Activated CD4-positive, CD25-positive, alpha-beta regulatory T cell treated with anti-CD3 and anti-CD28 coated beads, Interleukin-2, amount 50 U/mL, for 72 hours (primary cell): Measurements from ENCODE around the gene UNKL.
"Not testable (repeated sequence)": the region's sequence is repeated elsewhere in the genome, so short reads cannot be mapped to it uniquely, and the experiment has no call there.

Experiments used
- DNase-seq: peaks from one replicate; pipeline ENCODE4 v3.0.0; 2021

Gene UNKL

GRCh38 chr16:1445518-1446203 is 31.2 kb upstream of the UNKL start:
- no peak for DNase-seq

- no peak for DNase-seq
Observed at GRCh38 chr16:1444730-1445517, 30.4 kb upstream of the UNKL start.

DNA sequence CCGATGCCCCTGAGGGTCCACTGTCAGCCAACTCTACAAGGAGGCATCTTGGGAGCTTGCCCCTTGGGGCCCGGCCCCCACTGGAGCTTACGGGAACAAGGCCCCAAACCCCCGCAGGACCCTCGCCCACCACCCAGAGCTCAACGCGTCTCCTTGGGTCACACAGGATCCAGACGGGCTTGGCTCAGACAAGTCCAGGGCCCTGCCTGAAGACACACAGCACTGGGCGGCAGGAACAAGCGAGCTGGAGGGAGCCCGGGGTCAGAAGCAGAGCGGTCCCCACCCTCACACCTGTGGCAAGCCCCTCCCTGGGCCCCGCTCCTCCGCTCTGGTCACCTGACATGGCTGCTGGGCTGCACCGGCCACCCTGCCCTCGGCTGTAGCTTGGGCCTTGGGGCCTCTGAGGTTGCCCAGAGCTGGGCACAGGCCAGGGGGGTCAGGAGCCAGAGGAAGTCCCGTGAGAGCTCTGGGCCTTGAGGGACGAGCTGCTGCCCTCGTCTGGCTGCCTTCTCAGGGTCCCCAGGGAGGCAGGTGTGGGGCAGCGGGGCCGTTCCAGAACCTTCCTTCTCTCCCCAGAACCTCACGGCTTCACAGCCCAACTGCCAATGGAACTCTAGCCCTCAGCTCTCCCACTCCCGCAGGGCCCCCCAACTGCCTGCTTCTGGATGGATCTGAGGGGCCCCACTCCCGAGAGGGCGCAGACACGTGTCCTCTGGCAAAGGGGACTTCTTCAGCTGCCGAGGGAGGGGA is 29.7 kb upstream of the UNKL start, which contains the start of gene CCDC154:
Gene CCDC154 (minus strand): TSS at position 577 of the 750 bp plus-strand sequence. CDS start 234 bp downstream, at position 343.
- DNase-seq, result no peak

GRCh38 chr16:1443403-1443973 is 29.0 kb upstream of the UNKL start:
- DNase-seq, result no peak

GRCh38 chr16:1442697-1443096 is 28.2 kb upstream of the UNKL start:
- DNase-seq, result no peak

- DNase-seq, result no peak
Observed at GRCh38 chr16:1441391-1441829, 26.9 kb upstream of the UNKL start.

GRCh38 chr16:1439699-1440074 is 25.2 kb upstream of the UNKL start:
- DNase-seq, result not testable (repeated sequence)

DNA sequence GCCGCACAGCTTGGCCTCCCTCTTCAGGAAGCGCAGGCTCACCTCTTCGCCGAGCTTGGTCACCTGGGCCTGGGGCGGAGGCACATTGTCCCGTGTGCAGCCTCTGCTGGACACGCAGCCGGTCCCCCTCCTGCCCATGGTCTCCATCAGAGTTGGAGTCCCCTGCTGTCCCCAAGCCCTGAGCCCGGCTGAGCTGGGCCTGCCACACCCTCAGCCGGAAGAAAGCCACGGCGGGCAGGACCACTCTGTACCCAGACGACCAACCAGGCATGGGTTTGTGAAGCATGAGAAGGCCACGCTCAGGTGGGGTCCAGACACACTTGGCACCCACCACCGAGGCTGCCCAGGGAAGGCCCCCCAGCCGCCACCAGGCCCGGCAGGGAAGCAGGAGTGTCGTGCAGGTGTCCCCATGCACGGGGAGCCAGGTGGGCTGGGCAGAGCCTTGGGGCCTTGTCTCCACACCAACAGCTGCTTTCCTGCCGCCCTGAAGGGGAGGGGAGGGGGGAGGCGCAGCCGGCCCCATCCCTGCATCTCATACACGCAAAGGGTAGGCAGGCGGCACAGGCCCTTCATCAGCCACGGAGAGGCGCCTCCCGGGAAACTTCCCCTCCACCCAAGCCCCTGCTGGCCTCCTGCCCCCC is 24.7 kb upstream of the UNKL start:
- no peak for DNase-seq

- DNase-seq, result no peak
Observed at GRCh38 chr16:1438229-1439057, 23.9 kb upstream of the UNKL start.

DNA sequence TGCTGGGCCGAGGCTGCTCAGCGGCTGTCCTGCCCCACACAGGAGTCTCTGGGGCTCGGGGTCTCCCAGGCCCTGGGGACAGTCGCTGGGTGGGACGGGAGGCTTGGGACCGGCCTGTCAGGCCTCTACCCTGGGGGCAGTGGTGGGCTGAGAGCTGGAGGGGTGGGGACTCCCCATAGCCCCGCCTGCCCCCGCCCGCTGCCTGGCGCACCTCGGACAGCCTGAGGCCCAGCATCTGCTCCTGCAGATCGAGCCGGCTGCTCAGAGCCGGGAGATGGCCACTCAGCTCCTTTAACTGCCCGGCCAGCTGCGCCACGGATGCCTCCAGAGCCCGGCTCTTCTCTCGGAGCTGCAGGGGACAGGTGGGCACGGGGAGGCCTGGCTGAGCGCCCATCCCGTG is 23.1 kb upstream of the UNKL start:
- DNase-seq, result no peak

- no peak for DNase-seq
Observed at GRCh38 chr16:1436731-1437355, 22.3 kb upstream of the UNKL start.

DNA sequence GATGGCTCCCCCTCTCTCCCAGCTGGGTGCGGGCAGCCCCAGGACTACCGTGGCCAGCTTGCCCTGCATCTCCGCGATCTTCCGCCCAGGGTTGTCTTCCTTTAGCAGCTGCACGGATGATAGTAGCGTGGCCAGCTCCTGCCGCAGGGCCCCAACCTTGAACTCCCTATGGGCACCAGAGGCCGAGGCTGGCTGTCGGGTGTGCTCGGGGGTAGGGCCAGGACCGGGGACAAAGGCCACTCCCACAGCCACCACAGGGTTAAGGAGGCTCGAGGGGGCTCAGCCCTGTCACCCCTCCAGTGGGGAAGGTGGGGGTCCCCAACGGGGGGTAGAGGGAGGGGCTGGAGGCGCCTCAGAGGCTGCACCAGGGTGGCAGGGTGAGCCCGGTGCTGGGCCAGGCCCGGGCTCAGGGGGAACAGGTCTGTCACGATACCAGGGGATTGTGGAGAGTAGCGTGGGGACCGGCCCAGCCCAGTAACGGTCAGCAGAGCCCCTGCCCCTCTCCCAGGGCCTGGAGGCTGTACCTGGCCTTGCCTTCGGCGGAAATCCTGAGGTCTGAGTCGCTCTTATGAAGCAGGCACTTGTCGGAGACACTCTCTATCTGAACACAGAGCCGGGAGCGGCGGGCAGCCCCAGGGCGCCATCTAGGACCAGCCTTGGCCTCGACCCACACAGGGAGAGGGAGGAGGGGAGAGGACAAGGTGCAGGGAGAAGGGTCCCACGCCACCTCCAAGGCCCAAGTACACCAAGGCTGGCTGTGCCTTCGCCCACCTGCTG is 21.6 kb upstream of the UNKL start:
- no peak for DNase-seq

DNA sequence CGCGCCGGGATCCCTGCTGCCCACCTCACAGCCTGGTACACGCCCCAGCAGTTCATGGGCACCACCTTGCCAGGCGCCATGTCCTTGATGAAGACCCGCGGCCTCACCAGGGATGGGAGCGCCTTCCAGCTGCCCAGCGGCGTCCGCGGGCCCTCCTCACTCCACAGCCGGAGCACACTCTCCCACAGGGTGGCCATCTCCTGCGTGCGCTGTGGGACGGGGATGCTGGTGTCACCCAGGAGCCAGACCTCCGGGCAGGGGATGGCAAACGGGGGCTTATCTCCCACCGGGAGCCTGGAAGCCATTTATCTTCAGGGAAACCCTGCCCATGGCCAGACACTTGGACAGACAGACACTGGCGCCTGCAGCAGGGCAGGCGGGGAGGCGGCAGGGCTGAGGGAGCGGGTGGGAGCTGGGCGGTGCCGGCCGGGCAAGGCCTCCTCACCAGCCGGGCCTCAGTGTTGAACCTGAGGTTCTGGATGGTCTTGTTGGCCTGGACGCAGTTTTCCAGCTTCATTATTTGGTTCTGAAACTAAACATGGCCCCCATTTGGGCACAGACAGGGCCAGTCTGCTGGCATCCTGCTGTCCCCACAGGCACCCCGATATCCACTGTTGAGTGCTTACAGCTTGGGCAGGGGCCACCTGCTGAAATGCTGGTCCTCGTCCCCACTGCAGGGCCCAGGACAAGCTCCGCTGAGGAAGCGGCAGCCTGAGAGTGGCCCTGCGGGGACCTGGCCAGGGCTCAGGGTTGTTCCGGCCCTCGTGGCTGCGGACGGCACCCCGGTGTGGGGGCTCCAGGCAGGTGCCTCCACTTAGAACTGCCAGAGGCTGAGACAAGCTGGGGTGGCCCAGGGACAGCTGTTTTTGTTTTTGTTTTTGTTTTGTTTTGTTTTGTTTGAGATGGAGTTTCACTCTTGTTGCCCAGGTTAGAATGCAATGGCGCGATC is 20.4 kb upstream of the UNKL start:
- no peak for DNase-seq

GRCh38 chr16:1433756-1434155 is 19.3 kb upstream of the UNKL start:
- no peak for DNase-seq

GRCh38 chr16:1433263-1433560 is 18.7 kb upstream of the UNKL start:
- DNase-seq, result no peak

DNA sequence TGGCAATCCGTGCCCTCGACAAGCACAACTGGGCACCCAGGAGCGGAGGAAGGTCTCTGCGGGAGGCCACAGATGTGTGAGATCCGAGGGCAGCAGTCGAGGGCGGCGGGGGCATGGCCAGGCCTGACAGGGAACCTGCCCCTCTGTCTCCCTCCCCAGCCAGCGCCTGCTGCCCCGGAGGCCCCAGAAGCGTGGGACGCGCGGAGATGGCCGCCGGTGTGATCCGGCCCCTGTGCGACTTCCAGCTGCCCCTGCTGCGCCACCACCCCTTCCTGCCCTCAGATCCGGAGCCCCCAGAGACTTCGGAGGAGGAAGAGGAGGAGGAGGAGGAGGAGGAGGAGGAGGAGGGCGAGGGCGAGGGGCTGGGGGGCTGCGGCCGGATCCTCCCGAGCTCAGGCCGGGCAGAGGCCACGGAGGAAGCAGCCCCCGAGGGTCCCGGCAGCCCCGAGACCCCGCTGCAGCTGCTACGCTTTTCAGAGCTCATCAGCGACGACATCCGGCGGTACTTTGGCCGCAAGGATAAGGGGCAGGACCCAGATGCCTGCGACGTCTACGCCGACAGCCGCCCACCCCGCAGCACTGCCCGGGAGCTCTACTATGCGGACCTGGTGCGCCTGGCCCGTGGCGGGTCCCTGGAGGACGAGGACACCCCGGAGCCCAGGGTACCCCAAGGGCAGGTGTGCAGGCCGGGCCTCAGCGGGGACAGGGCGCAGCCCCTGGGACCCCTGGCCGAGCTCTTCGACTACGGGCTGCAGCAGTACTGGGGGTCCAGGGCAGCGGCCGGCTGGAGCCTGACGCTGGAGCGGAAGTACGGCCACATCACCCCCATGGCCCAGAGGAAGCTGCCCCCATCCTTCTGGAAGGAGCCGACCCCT is 18.1 kb upstream of the UNKL start:
- no peak for DNase-seq

DNA sequence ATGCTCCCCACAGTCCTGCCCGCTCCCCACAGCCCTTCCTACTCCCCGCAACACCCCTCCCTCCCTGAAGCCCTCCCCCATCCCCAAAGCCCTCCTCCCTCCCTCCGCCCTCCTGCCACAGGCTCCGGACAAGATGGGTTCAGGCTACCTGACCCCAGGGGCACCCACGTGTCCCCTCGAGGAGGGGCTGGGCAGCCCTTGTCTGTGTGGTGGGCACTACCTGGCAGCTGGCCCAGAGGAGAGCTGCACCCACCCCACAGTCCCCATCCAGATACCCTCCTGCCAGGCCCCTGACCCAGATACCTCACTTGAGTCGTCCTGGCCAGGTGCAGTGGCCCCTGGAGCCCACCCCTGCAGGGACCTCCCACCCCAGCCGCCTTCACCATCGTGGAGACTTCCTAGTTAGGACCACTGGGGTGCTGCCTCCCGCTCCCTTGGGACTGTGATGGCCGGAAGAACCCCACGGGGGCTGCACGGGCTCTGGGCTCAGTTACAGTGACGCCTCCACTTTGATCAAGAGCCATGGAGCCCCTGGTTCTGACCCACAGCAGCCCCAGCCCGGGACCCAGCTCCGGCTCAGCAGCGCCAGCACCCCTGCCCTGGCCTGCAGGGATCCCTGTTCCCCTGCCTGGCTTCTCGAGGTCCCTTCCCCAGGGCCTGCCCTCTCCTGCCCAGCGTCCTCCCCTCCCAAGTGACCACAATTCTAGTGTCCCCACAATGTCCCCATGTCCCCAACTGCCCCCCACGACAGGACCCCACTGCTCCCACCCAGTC is 17.2 kb upstream of the UNKL start:
- no peak for DNase-seq
